Measurements from ENCODE around the gene LRG1.

- TF ChIP-seq SP1 (CRISPR knock-in tag; conservative IDR thresholded peaks at IDR 0.05) (no peak), CTCF (IDR thresholded peaks at IDR 0.05) (no peak), CREB1 (CRISPR knock-in tag; IDR thresholded peaks at IDR 0.05) (no peak)
These were observed 4.2 kb upstream of the LRG1 start for GRCh38 chr19:4543842-4544647.

Data from WTC11 (cell line).